OCI-LY1 (cell line): ENCODE results near the gene C1orf115.

Experiments
- H2AFZ ChIP-seq: fragments of 200-600 bp; sonication (generic), shearing (Covaris generic); 2 replicates; pipeline ENCODE4 v1.6.0; 2014; ENCODE audit warnings: antibody characterized with exemption, mild to moderate bottlenecking, low read length
- H3F3A ChIP-seq: fragments of 200-600 bp; sonication (generic), shearing (Covaris generic); 2 replicates; pipeline ENCODE4 v1.6.0; 2014; ENCODE audit warnings: mild to moderate bottlenecking, antibody characterized with exemption, low read length, moderate library complexity; ENCODE audit not compliant: insufficient read depth
- H3K27ac ChIP-seq: fragments of 200-600 bp; sonication (generic); 2 replicates; pipeline ENCODE4 v1.5.1; 2014; ENCODE audit warnings: low read length, mixed run types, mild to moderate bottlenecking, low read depth; ENCODE audit not compliant: poor library complexity, severe bottlenecking
- H3K27me3 ChIP-seq: fragments of 200-600 bp; sonication (generic); 2 replicates; pipeline ENCODE4 v1.6.0; 2014; ENCODE audit warnings: antibody characterized with exemption, mild to moderate bottlenecking, low read length, moderate library complexity; ENCODE audit not compliant: insufficient read depth
- H3K36me3 ChIP-seq: fragments of 200-600 bp; sonication (generic); 2 replicates; pipeline ENCODE4 v1.6.1; 2014; ENCODE audit warnings: mild to moderate bottlenecking, antibody characterized with exemption, low read length, moderate library complexity, mixed read lengths; ENCODE audit not compliant: insufficient read depth
- H3K4me1 ChIP-seq: fragments of 200-600 bp; sonication (generic); 2 replicates; pipeline ENCODE4 v1.5.1; 2014; ENCODE audit warnings: mild to moderate bottlenecking, low read length, moderate library complexity; ENCODE audit not compliant: insufficient read depth, severe bottlenecking
- H3K4me2 ChIP-seq: fragments of 200-600 bp; sonication (generic), shearing (Covaris generic); 2 replicates; pipeline ENCODE4 v1.6.1; 2014; ENCODE audit warnings: low read length
- H3K4me3 ChIP-seq: fragments of 200-600 bp; sonication (generic); 2 replicates; pipeline ENCODE4 v1.5.1; 2014; ENCODE audit warnings: low read length, low read depth, mild to moderate bottlenecking, mixed read lengths; ENCODE audit not compliant: poor library complexity, severe bottlenecking
- H3K79me2 ChIP-seq: fragments of 200-600 bp; shearing (Covaris generic); 2 replicates; pipeline ENCODE4 v1.6.1; 2016; ENCODE audit warnings: mixed run types, low read length, mixed read lengths; ENCODE audit not compliant: insufficient read depth
- H3K9ac ChIP-seq: fragments of 200-600 bp; sonication (generic), shearing (Covaris generic); 2 replicates; pipeline ENCODE4 v1.6.1; 2014; ENCODE audit warnings: mild to moderate bottlenecking, low read length, mixed read lengths
- H3K9me2 ChIP-seq: fragments of 200-600 bp; sonication (generic), shearing (Covaris generic); 2 replicates; pipeline ENCODE4 v1.6.1; 2014; ENCODE audit warnings: low read depth, mild to moderate bottlenecking, low read length, mixed read lengths
- H3K9me3 ChIP-seq: fragments of 200-600 bp; shearing (Covaris generic); 2 replicates; pipeline ENCODE4 v1.6.1; 2014; ENCODE audit warnings: low read length, mixed read lengths
- H4K20me1 ChIP-seq: fragments of 200-600 bp; sonication (generic), shearing (Covaris generic); 2 replicates; pipeline ENCODE4 v1.6.0; 2016; ENCODE audit warnings: mild to moderate bottlenecking, low read length; ENCODE audit not compliant: insufficient read depth
- EZH2 ChIP-seq: fragments of 200-600 bp; sonication (generic), shearing (Covaris generic); IDR thresholded peaks from 2 replicates; pipeline ENCODE4 v1.8.0; 2017; ENCODE audit warnings: borderline replicate concordance, mixed run types, mild to moderate bottlenecking, antibody characterized with exemption, low read length, moderate library complexity, mixed read lengths
- TF ChIP-seq, protein P1 (sequence below): fragments of 200-600 bp; sonication (generic), shearing (Covaris generic); IDR thresholded peaks from 2 replicates; pipeline ENCODE4 v1.5.1; 2017; ENCODE audit warnings: mild to moderate bottlenecking, antibody characterized with exemption, low read length, moderate library complexity, mixed read lengths

The C1orf115 gene

GRCh38 chr1:220655509-220655908 is 34.7 kb upstream of the C1orf115 start:
- H3K9me3 ChIP-seq = no peaks in the 10 kb centered on the region
- H3F3A ChIP-seq = no peaks in the 10 kb centered on the region
- no peaks in the 10 kb centered on the region for H3K4me1 ChIP-seq
- no peak overlapping the region for H2AFZ ChIP-seq
- H3K27ac ChIP-seq = no peak overlapping the region
- no peak overlapping the region for H3K4me3 ChIP-seq
- H3K4me2 ChIP-seq = no peak overlapping the region
- H3K9me2 ChIP-seq = no peaks in the 10 kb centered on the region
- no peak overlapping the region for H3K9ac ChIP-seq
- H4K20me1 ChIP-seq = no peaks in the 10 kb centered on the region
- no peaks in the 10 kb centered on the region for H3K27me3 ChIP-seq
- TF ChIP-seq, protein P1, sequence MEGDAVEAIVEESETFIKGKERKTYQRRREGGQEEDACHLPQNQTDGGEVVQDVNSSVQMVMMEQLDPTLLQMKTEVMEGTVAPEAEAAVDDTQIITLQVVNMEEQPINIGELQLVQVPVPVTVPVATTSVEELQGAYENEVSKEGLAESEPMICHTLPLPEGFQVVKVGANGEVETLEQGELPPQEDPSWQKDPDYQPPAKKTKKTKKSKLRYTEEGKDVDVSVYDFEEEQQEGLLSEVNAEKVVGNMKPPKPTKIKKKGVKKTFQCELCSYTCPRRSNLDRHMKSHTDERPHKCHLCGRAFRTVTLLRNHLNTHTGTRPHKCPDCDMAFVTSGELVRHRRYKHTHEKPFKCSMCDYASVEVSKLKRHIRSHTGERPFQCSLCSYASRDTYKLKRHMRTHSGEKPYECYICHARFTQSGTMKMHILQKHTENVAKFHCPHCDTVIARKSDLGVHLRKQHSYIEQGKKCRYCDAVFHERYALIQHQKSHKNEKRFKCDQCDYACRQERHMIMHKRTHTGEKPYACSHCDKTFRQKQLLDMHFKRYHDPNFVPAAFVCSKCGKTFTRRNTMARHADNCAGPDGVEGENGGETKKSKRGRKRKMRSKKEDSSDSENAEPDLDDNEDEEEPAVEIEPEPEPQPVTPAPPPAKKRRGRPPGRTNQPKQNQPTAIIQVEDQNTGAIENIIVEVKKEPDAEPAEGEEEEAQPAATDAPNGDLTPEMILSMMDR = no peak
- TF ChIP-seq EZH2 = no peak
- no peaks in the 10 kb centered on the region for H3K36me3 ChIP-seq
- H3K79me2 ChIP-seq = no peaks in the 10 kb centered on the region

DNA sequence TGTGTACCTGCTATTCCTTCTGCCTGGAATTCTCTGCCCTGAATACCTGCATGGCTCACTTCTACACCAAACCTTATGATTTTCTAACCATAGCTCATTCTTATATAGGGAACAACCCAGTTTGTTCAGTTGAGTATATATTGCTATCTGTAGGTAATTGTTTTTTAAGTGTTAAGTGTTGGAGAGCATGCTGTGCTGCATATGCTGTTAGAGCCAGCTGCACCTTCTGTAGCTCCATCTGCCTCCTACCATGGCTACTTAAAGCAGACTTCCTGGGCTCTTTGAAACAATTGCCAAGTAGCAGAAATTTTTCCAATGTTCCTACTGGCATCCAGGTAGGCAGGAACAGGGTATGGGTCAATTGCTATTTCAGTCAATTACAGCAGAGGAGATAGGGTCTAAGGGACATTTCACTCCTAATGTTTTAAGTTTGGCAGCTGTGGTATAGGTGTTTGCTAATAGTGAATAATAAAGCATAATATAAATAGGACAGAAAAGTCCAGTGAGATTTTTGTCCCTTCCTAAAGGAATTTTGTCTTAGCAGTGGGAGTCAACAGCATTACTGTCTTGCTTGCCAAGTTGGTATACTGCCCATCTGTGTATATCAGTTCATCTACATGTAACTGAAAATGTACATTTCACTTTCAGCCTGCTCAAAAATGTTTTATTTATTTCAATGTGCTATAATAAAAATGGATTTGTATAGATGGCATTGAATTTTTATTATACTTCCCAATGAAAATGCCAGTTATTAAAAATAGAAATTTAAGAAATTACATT is 34.0 kb upstream of the C1orf115 start:
- no peak overlapping the region for H3K4me2 ChIP-seq
- H3K9ac ChIP-seq = no peak overlapping the region
- no peak for TF ChIP-seq EZH2
- TF ChIP-seq, protein P1 = no peak
- H2AFZ ChIP-seq = no peak overlapping the region
- H3F3A ChIP-seq = no peaks in the 10 kb centered on the region
- no peak overlapping the region for H3K27ac ChIP-seq
- H3K36me3 ChIP-seq = no peaks in the 10 kb centered on the region
- no peaks in the 10 kb centered on the region for H3K27me3 ChIP-seq
- no peaks in the 10 kb centered on the region for H3K9me3 ChIP-seq
- no peaks in the 10 kb centered on the region for H3K79me2 ChIP-seq
- no peak overlapping the region for H3K4me3 ChIP-seq
- no peaks in the 10 kb centered on the region for H3K9me2 ChIP-seq
- no peaks in the 10 kb centered on the region for H4K20me1 ChIP-seq
- H3K4me1 ChIP-seq = no peaks in the 10 kb centered on the region

- no peak overlapping the region for H3K4me2 ChIP-seq
- H3K9me2 ChIP-seq = no peaks in the 10 kb centered on the region
- no peak overlapping the region for H2AFZ ChIP-seq
- no peaks in the 10 kb centered on the region for H3K27me3 ChIP-seq
- TF ChIP-seq EZH2 = no peak
- TF ChIP-seq, protein P1 = no peak
- no peak overlapping the region for H3K4me3 ChIP-seq
- no peaks in the 10 kb centered on the region for H3K9me3 ChIP-seq
- no peaks in the 10 kb centered on the region for H3K4me1 ChIP-seq
- H3K27ac ChIP-seq = no peak overlapping the region
- H4K20me1 ChIP-seq = no peaks in the 10 kb centered on the region
- no peak overlapping the region for H3K9ac ChIP-seq
- no peaks in the 10 kb centered on the region for H3F3A ChIP-seq
- H3K79me2 ChIP-seq = no peaks in the 10 kb centered on the region
- no peaks in the 10 kb centered on the region for H3K36me3 ChIP-seq
Observed at GRCh38 chr1:220666349-220666748, 23.8 kb upstream of the C1orf115 start.
